ENCODE results near the gene SERPINA12. TPM values are rescaled to one million over a fixed set of nuclear protein-coding genes. Genes with fewer than 3 reads are reported as not detected.

Gene SERPINA12
- total RNA-seq, 1 donor from 2014 or later = not detected

- intact Hi-C loops (cut with micrococcal nuclease) = no loop called here
Observed at GRCh38 chr14:94467728-94468520, 41.3 kb downstream of the SERPINA12 start.

DNA sequence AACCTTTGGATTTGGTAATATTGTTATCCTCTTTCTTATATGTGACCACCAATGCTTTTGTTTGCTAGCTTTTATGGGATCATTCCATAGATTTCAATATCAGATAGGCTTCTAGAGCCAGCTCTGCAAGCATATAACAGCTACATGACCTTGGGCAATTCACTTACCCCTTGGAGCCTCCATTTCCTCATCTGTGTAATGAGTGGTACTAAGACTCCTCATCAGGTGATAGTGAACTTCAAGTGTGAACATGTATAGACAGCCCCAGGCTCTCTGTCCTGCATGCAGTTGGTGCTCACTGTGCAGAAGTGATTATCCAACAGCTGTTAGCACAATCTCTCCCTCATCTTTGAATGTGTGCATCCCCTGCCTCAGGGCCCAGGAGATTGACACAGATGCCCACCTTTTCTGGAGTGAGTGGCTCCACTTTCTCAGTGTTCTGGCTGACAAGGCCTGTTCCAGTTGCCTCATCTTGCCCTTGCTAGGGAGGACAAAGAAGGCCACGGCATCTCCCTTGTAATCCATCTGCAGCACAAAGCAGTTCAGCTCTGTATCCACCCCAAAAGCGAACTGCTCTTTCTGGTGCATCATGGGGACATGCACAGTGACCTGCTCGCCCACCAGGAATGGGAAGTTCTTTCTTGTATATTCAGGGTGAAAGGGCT, 42.4 kb downstream of the SERPINA12 start:
- intact Hi-C loops (cut with micrococcal nuclease) = no loop called here

- intact Hi-C loops (cut with micrococcal nuclease) = no loop called here
Observed at GRCh38 chr14:94465042-94465441, 44.2 kb downstream of the SERPINA12 start.

GRCh38 chr14:94464290-94464689, 45.0 kb downstream of the SERPINA12 start:
- intact Hi-C loops (cut with micrococcal nuclease) = no loop called here

DNA sequence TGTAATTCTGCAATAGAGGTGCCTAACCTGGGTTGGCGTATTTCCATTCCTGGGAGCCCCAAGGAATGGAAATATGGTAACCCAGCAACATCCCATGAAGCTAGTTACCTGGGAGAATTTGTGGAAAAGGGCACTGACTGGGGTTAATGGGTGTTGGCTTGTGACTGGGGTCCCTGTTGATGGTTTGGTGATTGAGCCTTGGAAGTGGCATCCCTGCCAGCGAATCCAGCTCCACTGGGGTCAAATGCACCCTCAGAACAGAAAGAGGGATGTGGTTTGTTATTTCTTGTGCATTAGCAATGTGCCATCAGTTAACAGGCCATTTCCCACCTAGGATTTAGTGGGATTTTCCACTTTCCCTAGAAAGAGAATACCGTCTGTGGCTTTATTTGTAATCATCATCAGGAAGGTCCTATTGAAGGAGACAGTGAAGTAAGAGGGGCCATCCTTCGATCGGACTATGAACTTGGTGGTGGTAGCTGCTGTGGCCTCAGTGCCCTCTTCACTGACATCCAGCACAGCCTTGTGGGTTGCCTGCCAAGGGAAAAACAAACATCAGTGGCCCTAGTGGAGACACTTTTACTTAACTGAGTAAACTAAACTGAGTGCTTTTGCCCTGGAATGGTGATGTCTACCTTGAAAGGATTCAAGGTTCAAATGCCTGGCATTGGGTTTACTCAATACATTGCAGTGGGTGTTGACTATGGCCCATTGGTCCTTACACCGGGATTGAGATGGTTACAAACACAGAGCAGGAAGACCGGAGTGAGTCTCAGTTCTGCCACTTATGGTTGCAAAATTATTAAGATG, 46.3 kb downstream of the SERPINA12 start:
- intact Hi-C loops (cut with micrococcal nuclease) = no loop called here

- intact Hi-C loops (cut with micrococcal nuclease) = no loop called here
Observed at GRCh38 chr14:94462219-94462551, 47.1 kb downstream of the SERPINA12 start.

- intact Hi-C loops (cut with micrococcal nuclease) = no loop called here
Observed at GRCh38 chr14:94461526-94462218, 47.6 kb downstream of the SERPINA12 start.

DNA sequence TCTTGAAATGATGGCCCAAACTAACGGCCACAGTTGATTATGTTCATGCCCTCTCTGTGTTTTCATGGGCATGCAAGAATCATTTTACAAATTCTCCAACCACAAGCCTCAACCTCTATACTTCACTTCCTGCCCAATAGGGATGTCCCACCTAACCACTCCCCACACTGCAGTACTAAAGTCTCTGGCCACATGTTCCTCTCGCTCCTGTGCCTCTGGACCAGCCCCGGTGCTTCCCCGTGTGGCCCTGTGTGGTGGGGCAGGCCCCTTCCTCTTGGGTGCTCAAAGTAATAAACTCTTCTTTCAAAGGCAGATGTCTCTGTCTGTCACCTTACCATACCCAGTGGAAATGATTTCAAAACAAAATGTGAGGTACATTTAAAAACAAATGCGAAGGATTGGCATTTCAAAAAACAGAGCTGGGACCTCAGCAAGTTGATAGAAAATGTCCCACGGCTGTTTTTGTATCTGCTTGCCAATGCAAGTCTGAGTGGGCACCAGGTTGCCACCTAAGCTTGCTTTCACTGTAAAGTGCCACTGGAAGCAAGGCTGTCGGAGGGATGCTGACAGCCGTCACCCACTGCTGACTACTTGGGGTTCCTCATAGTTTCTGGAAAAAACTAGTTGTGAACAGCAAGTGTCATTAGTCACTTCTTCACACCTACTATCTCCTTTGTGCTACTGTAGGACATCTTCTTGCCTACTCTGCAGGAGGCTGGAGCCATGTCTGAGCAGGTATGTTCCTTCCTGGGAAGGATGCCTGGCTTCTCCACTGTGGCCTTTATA, 48.4 kb downstream of the SERPINA12 start:
- intact Hi-C loops (cut with micrococcal nuclease) = no loop called here

GRCh38 chr14:94458558-94459205, 50.6 kb downstream of the SERPINA12 start:
- intact Hi-C loops (cut with micrococcal nuclease) = no loop called here

GRCh38 chr14:94458096-94458495, 51.2 kb downstream of the SERPINA12 start:
- intact Hi-C loops (cut with micrococcal nuclease) = no loop called here

DNA sequence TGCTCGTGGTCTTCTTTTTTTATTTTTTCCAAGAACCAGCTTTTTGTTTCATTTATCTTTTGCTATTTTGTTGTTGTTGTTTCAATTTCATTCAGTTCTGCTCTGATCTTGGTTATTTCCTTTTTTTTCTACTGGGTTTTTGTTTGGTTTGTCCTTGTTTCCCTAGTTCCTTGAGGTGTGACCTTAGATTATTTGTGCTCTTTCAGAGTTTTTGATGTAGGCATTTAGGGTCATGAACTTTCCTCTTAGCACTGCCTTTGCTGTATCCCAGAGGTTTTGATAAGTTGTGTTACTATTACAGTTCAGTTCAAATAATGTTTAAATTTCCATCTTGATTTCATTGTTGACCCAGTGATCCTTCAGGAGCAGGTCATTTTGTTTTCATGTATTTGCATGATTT, 53.3 kb downstream of the SERPINA12 start:
- intact Hi-C loops (cut with micrococcal nuclease) = no loop called here

- intact Hi-C loops (cut with micrococcal nuclease) = no loop called here
Observed at GRCh38 chr14:94451826-94452225, 57.4 kb downstream of the SERPINA12 start.

DNA sequence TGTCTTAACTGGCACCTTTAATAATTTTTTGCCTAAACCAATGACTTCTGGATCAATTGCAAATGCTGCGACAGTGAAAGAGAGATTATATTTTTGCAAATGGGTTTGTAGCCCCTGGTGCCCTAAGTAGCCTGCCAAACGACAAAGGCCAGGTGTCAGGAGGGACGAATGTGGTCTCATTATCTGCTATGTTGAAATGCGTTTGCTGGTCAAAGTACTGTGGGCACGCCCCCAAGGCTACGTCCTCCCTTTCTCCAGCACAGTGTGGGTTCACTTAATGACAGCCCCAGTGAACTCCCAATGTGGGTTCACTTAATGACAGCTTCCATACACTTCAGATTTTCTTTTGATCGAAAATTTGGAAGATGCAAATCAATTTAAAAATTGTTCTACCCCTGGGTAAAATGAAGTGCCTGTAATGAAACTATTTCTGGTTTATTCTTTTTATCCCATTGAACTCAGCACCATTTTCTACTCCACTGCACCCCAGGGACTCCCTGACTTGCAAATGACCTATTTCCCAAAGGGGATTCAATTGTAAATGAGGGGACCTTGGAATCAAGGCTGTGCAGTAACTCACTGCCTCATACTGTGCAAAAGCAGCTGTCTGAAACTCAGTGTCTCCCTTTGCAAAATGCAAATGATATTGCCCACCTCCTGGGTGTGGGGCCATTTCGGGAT, 58.0 kb downstream of the SERPINA12 start:
- intact Hi-C loops (cut with micrococcal nuclease) = no loop called here

GRCh38 chr14:94450722-94451090, 58.6 kb downstream of the SERPINA12 start:
- intact Hi-C loops (cut with micrococcal nuclease) = no loop called here

GRCh38 chr14:94449930-94450329, 59.3 kb downstream of the SERPINA12 start:
- intact Hi-C loops (cut with micrococcal nuclease) = no loop called here

DNA sequence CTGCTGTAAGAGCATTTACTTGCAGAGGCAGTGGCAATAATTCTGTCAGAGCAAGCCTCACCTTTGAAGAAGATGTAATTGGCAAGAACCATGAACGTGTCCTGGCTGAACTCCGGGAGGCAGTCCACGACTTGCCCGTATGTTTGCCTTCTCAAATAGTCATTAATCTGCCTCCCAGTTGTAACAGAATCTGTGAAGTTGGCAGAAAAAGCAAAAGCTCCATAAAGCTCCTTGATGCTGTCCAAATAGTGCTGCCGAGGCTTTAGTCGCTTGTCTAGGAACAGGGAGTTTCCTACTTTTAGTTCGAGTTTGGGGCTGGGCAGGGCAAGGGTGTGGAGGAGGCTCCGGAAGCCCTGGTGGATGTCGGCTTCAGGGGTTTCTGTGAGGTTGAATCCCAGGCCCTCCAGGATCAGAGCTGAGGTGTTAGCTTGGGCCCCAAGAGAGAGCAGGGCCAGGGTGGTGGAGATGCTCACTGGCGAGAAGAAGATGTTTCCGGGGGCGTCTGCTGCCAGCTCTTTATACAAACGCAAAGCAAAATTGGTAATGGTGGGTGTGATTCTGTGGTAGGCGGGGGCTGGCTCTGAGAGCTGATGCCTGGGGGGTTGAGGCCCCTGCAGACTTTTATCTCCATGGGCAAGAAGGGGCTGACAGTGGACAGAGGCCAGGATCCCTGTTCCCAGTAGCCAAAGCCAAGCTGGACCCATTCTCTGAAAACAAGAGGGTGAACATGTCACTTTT, 61.0 kb downstream of the SERPINA12 start:
- intact Hi-C loops (cut with micrococcal nuclease) = no loop called here

- intact Hi-C loops (cut with micrococcal nuclease) = no loop called here
Observed at GRCh38 chr14:94447206-94447605, 62.1 kb downstream of the SERPINA12 start.

- intact Hi-C loops (cut with micrococcal nuclease) = no loop called here
Observed at GRCh38 chr14:94446126-94446525, 63.1 kb downstream of the SERPINA12 start.

- intact Hi-C loops (cut with micrococcal nuclease) = no loop called here
Observed at GRCh38 chr14:94445003-94445402, 64.3 kb downstream of the SERPINA12 start.
